Hepatocyte (in vitro differentiated cells): Measurements from ENCODE around the gene TMEM39B. TPM values are rescaled to one million over a fixed set of nuclear protein-coding genes. Genes with fewer than 3 reads are reported as not detected.

Source experiments
- DNase-seq: peaks from one replicate; pipeline ENCODE4 v3.0.0-alpha.2; 2016; ENCODE audit warnings: low spot score
- H2AFZ ChIP-seq: fragments of 200-600 bp; sonication (generic); 2 replicates; pipeline ENCODE4 v1.6.0; 2016; ENCODE audit warnings: antibody characterized with exemption, mild to moderate bottlenecking
- H3K27ac ChIP-seq: fragments of 200-600 bp; sonication (generic); 2 replicates; pipeline ENCODE4 v1.5.1; 2016; ENCODE audit warnings: mild to moderate bottlenecking
- H3K27me3 ChIP-seq: fragments of 200-600 bp; sonication (generic); 2 replicates; pipeline ENCODE4 v1.6.1; 2016
- H3K36me3 ChIP-seq: fragments of 200-600 bp; sonication (generic); replicated peaks from 2 replicates; pipeline ENCODE4 v1.5.1; 2016; ENCODE audit warnings: low read depth; ENCODE audit not compliant: insufficient read depth
- H3K4me1 ChIP-seq: fragments of 200-600 bp; sonication (generic); 2 replicates; pipeline ENCODE4 v1.5.1; 2016; ENCODE audit warnings: mild to moderate bottlenecking, moderate library complexity; ENCODE audit not compliant: insufficient read depth
- H3K4me2 ChIP-seq: fragments of 200-600 bp; sonication (generic); 2 replicates; pipeline ENCODE4 v1.6.0; 2016
- H3K4me3 ChIP-seq: fragments of 200-600 bp; sonication (generic); 2 replicates; pipeline ENCODE4 v1.5.1; 2016; ENCODE audit warnings: mild to moderate bottlenecking
- H3K79me2 ChIP-seq: fragments of 200-600 bp; sonication (generic); 2 replicates; pipeline ENCODE4 v1.6.0; 2017; ENCODE audit warnings: mild to moderate bottlenecking
- H3K9me2 ChIP-seq: fragments of 200-600 bp; sonication (generic); replicated peaks from 2 replicates; pipeline ENCODE4 v1.6.0; 2017; ENCODE audit warnings: mild to moderate bottlenecking; ENCODE audit not compliant: insufficient read depth
- H3K9me3 ChIP-seq: fragments of 200-600 bp; sonication (generic); 2 replicates; pipeline ENCODE4 v1.5.1; 2016; ENCODE audit warnings: low read depth, mild to moderate bottlenecking
- H4K20me1 ChIP-seq: fragments of 200-600 bp; sonication (generic); 2 replicates; pipeline ENCODE4 v1.6.0; 2016; ENCODE audit warnings: mild to moderate bottlenecking; ENCODE audit not compliant: insufficient read depth, poor library complexity, severe bottlenecking
- CTCF ChIP-seq: fragments of 200-600 bp; sonication (generic); IDR thresholded peaks from 2 replicates; pipeline ENCODE4 v1.5.1; 2016; ENCODE audit warnings: antibody characterized with exemption, mild to moderate bottlenecking; ENCODE audit not compliant: poor library complexity
- EZH2 ChIP-seq: fragments of 200-600 bp; sonication (generic); IDR thresholded peaks from 2 replicates; pipeline ENCODE4 v1.6.1; 2016; ENCODE audit warnings: antibody characterized with exemption, mild to moderate bottlenecking, borderline replicate concordance
- EZH2phosphoT487 ChIP-seq: fragments of 200-600 bp; sonication (generic); IDR thresholded peaks from one replicate; pipeline ENCODE4 v1.6.1; 2018; ENCODE audit warnings: antibody characterized with exemption, mild to moderate bottlenecking, low read depth, moderate library complexity; ENCODE audit not compliant: unreplicated experiment, severe bottlenecking
- WGBS: methylation state at CpG from one replicate; pipeline ENCODE4 v1.1.6; 2016; ENCODE audit warnings: low lambda C conversion rate; ENCODE audit errors: missing lambda C conversion rate; 5-methylcytosine and 5-hydroxymethylcytosine counted together
- polyA plus RNA-seq: library from polyadenylated mRNA; unstranded; fragments of >200 nt; fragmentation: Nextera tagmentation; extraction: Ambion mirVana; gene quantifications from 2 replicates; pipeline ENCODE4 v1.2.1, GENCODE V29; 2016
- total RNA-seq: library from RNA; depleted of rRNA; stranded (reverse); fragments of >200 nt; gene quantifications from 2 replicates; pipeline ENCODE4 v1.2.3, GENCODE V29; 2014

Gene TMEM39B
- total and polyA plus RNA-seq, 2 experiments from 2014 or later: 3.9 to 5.1 TPM

- no peak overlapping the region for H3K27ac ChIP-seq
These were observed 54.0 kb downstream of the TMEM39B start for GRCh38 chr1:32126770-32127169.

GRCh38 chr1:32127409-32128198 is 54.9 kb downstream of the TMEM39B start:
- Histone ChIP-seq H2AFZ (no peak overlapping the region), H3K4me3 (no peak overlapping the region), H3K27ac (no peak overlapping the region), H3K27me3 (no peaks in the 10 kb centered on the region), H3K36me3 (no peaks in the 10 kb centered on the region), H3K4me1 (no peaks in the 10 kb centered on the region), H3K9me2 (no peaks in the 10 kb centered on the region), H3K4me2 (no peak overlapping the region), H3K9me3 (no peaks in the 10 kb centered on the region), H4K20me1 (peaks cover 81% of the 10 kb centered on the region), H3K79me2 (peaks cover 98% of the 10 kb centered on the region)
- WGBS: 68% methylated on average over 4 of the region's 4 CpGs
- no peak for TF ChIP-seq EZH2phosphoT487
- no peak for TF ChIP-seq EZH2
- TF ChIP-seq CTCF: no peak
- DNase-seq: no peak

More at GRCh38 chr1:32126770-32127169, 54.0 kb downstream of the TMEM39B start:
- peaks cover 98% of the 10 kb centered on the region for H3K79me2 ChIP-seq
- H4K20me1 ChIP-seq: peaks cover 89% of the 10 kb centered on the region
- H3K27me3 ChIP-seq: no peaks in the 10 kb centered on the region
- TF ChIP-seq CTCF: no peak
- TF ChIP-seq EZH2phosphoT487: no peak
- no peak for TF ChIP-seq EZH2
- H3K9me3 ChIP-seq: no peaks in the 10 kb centered on the region
- H3K9me2 ChIP-seq: no peaks in the 10 kb centered on the region
- no peak overlapping the region for H2AFZ ChIP-seq
- no peak for DNase-seq
- H3K4me3 ChIP-seq: no peak overlapping the region
- WGBS: 96% methylated on average over 3 of the region's 3 CpGs
- no peaks in the 10 kb centered on the region for H3K4me1 ChIP-seq
- no peaks in the 10 kb centered on the region for H3K36me3 ChIP-seq
- no peak overlapping the region for H3K4me2 ChIP-seq

- Histone ChIP-seq H3K9me3 (no peaks in the 10 kb centered on the region), H3K27ac (no peak overlapping the region), H3K36me3 (no peaks in the 10 kb centered on the region), H3K4me3 (no peak overlapping the region), H3K4me1 (no peaks in the 10 kb centered on the region), H4K20me1 (peaks cover 72% of the 10 kb centered on the region), H3K79me2 (peaks cover 95% of the 10 kb centered on the region), H3K4me2 (no peak overlapping the region), H3K27me3 (no peaks in the 10 kb centered on the region), H2AFZ (no peak overlapping the region), H3K9me2 (no peaks in the 10 kb centered on the region)
- WGBS: 72% methylated on average over 1 of the region's 1 CpG
- TF ChIP-seq EZH2: no peak
- no peak for TF ChIP-seq CTCF
- TF ChIP-seq EZH2phosphoT487: no peak
- no peak for DNase-seq
These were observed 55.7 kb downstream of the TMEM39B start for GRCh38 chr1:32128479-32128878.
